T-helper 2 cell (primary cell): ENCODE results near the gene C1orf141.
"Not testable (repeated sequence)": the region's sequence is repeated elsewhere in the genome, so short reads cannot be mapped to it uniquely, and the experiment has no call there.

ENCODE experiments used
- DNase-seq, 5 experiments: peaks; one replicate each; pipeline versions ENCODE4 v3.0.0 to v3.0.0-alpha.2; 2012 to 2022

The C1orf141 gene

DNA sequence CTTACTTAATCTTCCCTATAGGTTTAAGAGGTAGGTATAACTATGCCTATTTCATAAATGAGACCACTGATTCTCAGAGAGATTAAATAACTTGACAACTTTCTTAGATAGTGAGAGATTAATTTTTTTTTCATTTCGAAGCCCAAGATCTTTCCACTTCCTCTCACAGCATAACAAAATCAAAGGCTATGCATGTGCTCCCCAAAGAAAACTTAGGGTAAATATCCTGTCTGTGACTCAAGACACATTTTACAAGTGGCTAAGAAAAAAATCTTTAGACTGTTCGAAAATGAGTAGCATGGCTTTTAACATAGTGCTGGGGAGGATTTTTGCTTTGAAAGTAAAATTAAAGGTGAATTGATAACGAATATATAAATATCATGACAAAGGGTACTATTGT is 8.2 kb upstream of the C1orf141 start:
- DNase-seq = peak in 2 of 5 experiments; percentile 42 to 70

DNA sequence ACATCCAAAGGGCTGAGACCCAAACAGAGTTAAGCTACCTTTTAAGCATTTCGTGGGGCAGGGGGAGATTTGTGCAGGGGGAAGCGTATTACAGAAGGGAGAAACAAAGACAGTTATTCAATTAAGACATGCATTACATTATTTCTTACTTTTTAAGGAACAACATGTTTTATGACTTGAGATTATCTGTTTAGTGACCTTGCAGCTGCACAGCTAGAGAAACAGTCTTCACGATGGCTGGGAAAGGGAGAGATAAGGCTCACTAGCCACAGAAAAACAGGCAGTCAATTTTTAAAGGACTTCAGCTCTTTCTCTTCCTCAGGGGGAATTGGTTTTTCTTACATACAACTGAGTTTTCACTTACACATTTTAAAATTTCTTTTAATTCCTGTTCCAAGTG is 7.1 kb upstream of the C1orf141 start:
- DNase-seq = not testable (repeated sequence)

DNA sequence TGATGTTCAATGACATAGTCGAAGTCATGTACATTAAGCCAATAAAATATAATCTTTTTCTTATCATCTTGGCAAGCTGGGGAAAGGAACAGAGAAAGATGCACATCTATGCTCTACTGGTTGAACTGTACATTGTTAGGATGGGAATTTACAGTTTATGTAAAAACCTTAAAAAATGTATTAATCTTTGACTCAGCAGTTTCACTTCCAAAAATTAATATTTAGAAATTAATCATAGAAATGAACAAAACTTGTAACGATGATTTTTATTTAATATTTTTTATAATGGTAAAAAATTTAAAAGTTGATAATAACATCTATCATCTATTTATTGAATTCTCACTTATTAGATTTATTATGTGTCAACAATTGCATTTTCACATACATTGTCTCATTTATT is 5.7 kb upstream of the C1orf141 start:
- no peak for DNase-seq

DNA sequence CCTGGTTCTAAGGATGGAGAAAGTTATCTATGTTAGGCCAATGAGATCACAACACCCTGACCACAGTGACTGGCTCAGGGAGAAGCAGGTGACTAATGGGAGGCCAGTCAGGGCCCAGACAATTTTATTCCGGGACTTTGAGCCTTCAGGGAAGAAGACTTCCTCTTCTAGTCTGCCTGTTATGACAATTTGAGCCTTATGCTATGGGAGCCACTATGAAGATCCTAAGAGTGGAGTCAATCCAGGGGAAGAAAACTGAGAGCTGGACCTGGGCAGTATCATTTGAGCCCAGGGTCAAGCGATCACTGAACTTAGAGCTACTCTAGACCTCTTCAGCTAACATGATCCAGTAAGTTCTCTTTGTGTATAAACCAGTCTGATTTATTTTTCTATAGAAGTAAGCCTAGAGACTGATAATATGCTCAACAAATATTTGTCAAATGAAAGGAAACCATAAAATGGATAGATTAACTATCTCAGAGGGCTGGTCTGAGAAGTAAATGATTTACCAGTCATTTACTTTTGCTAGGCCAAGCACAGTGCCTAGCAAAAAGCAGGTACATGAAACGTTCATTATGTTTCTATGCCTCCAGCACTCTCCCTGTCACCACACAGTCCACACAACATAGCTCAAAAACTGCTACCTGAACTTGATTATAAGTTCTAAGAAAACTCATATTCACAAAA is 4.2 kb upstream of the C1orf141 start:
- DNase-seq = no peak

- no peak for DNase-seq
These were observed 2.6 kb upstream of the C1orf141 start for GRCh38 chr1:67137307-67137753.

- no peak for DNase-seq
These were observed 584 bp upstream of the C1orf141 start for GRCh38 chr1:67135354-67135753.

DNA sequence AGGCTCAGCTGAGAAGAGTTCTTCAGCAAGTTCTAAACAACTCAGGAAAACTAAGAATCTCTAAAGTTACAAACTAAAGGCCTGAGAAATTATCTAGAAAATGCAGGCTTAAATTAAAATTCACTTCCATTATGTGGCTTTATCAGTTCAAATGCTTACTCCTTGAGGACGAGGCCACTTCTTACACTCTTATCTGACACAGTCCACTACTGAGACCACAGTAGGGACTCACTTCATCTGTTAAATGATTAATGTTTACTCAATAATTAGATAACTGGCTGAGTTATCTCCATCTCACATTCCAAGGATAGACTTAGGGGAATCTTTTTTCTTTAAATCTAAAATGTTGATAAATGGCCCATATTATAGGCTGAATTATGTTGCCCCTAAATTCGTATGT is 1.6 kb downstream of the C1orf141 start:
- DNase-seq = no peak

DNA sequence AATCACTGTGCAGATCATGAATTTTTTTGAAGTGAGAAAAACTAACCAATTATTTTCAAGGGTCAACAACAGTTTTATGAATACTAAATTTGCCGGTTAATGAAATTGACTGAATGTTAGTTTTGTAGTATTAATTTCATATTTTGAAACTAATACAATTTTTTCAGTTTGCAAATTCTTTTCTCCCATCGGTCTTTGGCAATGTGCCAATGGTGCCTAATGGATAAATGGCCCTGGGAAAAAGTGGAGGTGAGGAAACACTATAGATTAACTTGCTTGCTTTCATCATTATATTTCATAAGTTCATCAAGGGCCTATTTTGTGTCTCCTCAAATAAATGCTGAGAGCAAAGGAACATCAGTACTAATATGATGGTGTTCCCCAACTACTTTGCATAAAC is 4.1 kb downstream of the C1orf141 start:
- no peak for DNase-seq

DNA sequence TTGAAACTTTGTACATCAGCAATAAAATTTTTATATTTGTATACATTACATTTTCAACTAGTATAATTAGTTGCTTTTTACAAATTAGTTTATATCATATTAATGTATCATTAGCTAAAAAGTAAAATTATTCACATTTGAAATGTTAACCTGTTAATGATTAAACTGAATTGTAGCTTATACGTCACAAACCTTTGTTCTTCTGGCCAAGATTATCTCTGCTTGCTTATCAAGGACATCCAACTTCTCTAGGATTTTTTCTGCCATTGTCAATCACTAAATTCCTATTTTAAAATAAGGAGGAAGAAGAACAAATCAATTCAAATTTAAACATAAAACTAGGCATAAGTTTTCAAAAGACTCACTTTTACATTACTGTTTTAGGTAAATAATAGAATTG is 7.8 kb downstream of the C1orf141 start:
- no peak for DNase-seq

DNA sequence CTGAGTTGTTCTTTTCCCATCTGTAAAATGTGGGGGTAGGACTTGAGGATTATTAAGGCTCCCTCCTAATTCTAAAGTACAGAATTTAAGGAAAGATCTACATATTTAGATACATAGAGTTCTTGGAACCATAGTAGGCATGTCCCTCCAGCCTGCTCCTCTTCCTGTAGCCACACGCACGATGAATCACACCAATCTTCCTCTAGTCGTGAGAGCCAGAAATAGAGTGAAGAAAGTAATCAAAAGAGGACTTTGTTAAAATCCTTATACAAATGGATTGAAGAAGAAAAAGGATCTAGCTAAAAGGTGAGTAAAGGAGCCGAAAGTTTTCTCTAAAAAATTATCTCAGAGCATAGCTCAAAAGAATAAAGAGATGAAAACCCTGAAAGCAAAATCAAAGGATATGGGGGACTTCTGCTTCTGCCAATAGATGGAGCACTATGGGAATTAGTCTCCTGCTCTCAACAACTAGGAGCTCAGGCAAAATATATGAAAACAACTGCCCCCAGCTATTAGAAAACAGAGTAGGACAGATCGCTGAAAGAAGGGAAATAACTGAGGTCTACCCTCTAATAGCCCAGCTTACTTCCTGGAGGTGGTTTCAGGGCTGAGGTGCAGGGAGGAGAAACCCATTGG is 8.5 kb downstream of the C1orf141 start:
- DNase-seq = no peak

DNA sequence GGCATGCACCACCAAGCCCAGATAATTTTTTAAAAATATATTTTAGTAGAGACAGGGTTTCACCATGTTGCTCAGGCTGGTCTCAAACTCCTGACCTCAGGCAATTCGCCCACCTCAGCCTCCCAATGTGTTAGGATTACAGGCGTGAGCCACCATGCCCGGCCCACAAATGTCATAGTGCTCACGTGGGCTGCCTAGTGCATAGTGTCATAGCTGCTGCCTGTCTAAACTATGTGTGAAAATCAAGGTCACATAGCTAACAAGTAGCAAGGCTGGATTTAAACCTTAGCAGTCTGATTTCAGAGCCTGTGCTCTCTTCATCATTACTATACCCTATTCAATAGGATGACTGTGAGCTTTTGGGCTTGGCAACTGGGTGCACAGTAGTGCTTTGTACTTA is 10.3 kb downstream of the C1orf141 start:
- DNase-seq = no peak

- DNase-seq = no peak
These were observed 13.7 kb downstream of the C1orf141 start for GRCh38 chr1:67120855-67121619.

- no peak for DNase-seq
These were observed 16.1 kb downstream of the C1orf141 start for GRCh38 chr1:67118646-67119045.

DNA sequence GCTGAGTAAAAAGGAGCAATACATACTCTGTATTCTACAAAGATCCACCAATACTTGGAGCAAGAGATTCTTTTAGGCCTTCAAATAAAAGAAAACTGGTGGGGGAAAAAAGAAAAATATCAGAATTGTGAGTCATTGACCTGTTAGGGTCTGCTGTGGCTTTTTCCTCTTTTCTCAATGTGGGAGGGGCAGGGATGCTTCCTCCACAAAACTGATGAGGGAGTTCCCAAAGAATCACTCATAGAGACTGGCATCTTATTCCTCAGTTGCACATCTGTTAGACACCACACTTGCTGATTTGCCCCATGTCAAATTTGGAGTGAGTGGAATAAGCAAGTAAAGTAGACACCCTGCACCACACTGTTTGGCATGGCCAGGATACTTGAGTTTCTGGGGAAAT is 16.6 kb downstream of the C1orf141 start:
- DNase-seq = no peak

DNA sequence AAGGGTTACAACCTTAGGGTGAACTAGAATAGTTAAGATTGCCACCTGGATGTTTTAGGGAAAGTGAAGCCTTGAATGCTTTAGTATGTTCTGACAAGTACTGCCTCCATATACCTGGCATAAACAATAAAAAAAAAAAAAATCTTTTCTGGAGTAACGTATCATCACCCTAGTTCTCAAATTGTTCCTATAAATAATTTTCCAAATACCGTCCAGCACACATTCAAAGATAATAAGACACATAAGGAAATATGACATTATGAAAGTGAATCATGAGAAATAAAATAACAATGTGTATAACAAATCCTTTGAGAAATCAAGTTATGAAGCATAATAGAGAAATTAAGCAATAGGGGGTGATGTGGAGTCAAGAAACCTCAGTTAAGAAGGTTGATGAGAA is 20.6 kb downstream of the C1orf141 start:
- DNase-seq = no peak

- DNase-seq = no peak
These were observed 24.4 kb downstream of the C1orf141 start for GRCh38 chr1:67110352-67110751.

GRCh38 chr1:67105508-67105907 is 29.3 kb downstream of the C1orf141 start:
- no peak for DNase-seq

GRCh38 chr1:67103548-67103947 is 31.2 kb downstream of the C1orf141 start:
- no peak for DNase-seq

GRCh38 chr1:67100833-67101232 is 33.9 kb downstream of the C1orf141 start:
- no peak for DNase-seq

- no peak for DNase-seq
These were observed 37.5 kb downstream of the C1orf141 start for GRCh38 chr1:67097305-67097704.

DNA sequence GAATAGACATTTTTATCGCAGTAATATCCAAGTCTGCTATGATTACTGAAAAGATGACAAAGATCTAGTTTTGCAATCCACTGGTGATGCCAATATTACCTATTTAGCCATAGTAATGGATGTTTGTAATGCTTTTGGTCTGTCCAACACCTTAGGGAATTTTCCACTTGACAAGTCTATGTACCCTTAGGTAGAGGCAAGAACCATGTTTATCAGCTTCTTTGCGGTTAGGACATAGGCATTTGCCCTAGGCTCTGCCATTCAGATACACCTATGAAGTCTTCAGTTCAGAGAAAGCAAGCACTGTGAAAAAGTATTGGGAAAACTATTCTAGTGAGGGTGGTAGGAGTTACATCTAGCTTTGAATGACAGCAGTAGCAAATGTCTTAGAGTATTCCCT is 40.6 kb downstream of the C1orf141 start:
- DNase-seq = no peak

GRCh38 chr1:67089685-67090208 is 45.0 kb downstream of the C1orf141 start:
- no peak for DNase-seq

DNA sequence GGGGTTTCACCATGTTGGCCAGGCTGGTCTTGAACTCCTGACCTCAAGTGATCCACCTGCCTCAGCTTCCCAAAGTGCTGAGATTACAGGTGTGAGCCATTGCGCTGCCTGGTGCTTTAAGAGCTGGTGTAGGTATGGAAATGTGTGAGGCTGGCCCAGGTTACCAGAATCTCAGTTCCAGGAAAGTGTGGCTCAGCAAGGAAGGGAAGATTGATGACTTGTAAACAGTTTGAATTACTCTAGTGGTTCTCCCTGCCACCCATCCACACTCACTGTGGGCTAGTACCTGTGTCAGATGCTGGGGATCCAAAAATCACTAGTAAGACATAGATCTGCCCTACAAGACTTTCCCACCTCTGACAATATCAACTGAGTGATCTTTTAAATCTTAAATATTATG is 46.3 kb downstream of the C1orf141 start:
- DNase-seq = no peak

- DNase-seq = no peak
These were observed 49.4 kb downstream of the C1orf141 start for GRCh38 chr1:67085326-67085725.
